ENCODE data around the gene ACLY. TPM values are rescaled to one million over a fixed set of nuclear protein-coding genes. Genes with fewer than 3 reads are reported as not detected.

The ACLY gene
- total RNA-seq, 1 experiment from 2014 or later = 279 TPM

DNA sequence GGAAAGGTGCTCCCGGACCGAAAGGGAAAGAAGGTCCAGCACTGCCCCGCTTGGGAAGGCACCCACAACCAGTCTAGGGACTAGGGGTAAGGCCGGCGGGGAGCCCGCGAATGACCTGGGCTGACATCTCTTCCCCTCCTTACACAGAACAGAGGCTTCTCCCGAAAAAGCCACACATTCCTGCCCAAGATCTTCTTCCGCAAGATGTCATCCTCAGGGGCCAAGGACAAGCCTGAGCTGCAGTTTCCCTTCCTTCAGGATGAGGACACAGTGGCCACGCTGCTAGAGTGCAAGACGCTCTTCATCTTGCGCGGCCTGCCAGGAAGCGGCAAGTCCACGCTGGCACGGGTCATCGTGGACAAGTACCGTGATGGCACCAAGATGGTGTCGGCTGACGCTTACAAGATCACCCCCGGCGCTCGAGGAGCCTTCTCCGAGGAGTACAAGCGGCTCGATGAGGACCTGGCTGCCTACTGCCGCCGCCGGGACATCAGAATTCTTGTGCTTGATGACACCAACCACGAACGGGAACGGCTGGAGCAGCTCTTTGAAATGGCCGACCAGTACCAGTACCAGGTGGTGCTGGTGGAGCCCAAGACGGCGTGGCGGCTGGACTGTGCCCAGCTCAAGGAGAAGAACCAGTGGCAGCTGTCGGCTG lies 49.3 kb upstream of the ACLY start:
- no peak overlapping the region for H2AK5ac ChIP-seq (ENCODE audit: insufficient read length, low read length)
- Mint-ChIP-seq H3K27ac (peak overlapping the region in 1 of 3 experiments; percentile 20; a peak in 3 of 7 replicates), H3K4me1 (peaks cover 17 to 25% of the 10 kb centered on the region in 2 experiments), H3K36me3 (ENCODE audit: insufficient read depth in 1 of 3, low read depth in 3 of 3) (peaks cover 21 to 45% (median 39%) of the 10 kb centered on the region in 3 experiments), H3K9me3 (no peaks in the 10 kb centered on the region), H3K4me3 (peak overlapping the region; percentile 76 to 80), H3K27me3 (ENCODE audit: low read depth) (peaks cover 1% of the 10 kb centered on the region; the same call in 1 of the 2 replicates)
- H3K27me3 ChIP-seq (ENCODE audit: insufficient read depth, low read length) = no peaks in the 10 kb centered on the region
- H3K4ac ChIP-seq (ENCODE audit: low read depth, low read length) = no peak overlapping the region
- H3K23me2 ChIP-seq (ENCODE audit: insufficient read length, low read depth, low read length, poor library complexity, severe bottlenecking) = peaks cover 12% of the 10 kb centered on the region
- no peaks in the 10 kb centered on the region for H3K79me2 ChIP-seq (ENCODE audit: insufficient read depth, low read length)
- H3K9ac ChIP-seq (ENCODE audit: extremely low read depth, insufficient read length, low read length) = no peak overlapping the region
- H3K56ac ChIP-seq (ENCODE audit: insufficient read length, low read depth, low read length) = no peak overlapping the region
- no peak overlapping the region for H3K23ac ChIP-seq (ENCODE audit: insufficient read length, low read depth, low read length)
- no peak overlapping the region for H2BK5ac ChIP-seq (ENCODE audit: insufficient read length, low read length)
- H4K91ac ChIP-seq (ENCODE audit: insufficient read length, low read depth, low read length) = no peak overlapping the region
- no peaks in the 10 kb centered on the region for H3K4me1 ChIP-seq (ENCODE audit: insufficient read depth, low read length)
- H3K18ac ChIP-seq (ENCODE audit: insufficient read length, low read depth, low read length) = no peak overlapping the region
- H4K20me1 ChIP-seq (ENCODE audit: control insufficient read depth, insufficient read depth, insufficient read length) = no peaks in the 10 kb centered on the region
- no peaks in the 10 kb centered on the region for H3K9me3 ChIP-seq (ENCODE audit: control insufficient read depth, low read depth, low read length)
- H2BK120ac ChIP-seq (ENCODE audit: low read depth, low read length, poor library complexity, severe bottlenecking) = no peak overlapping the region
- no CpG with 5 or more reads among the region's 37 CpGs for WGBS (ENCODE audit: extremely low coverage, insufficient read length, low lambda C conversion rate)
- no peak overlapping the region; the same call in 1 of the 2 replicates for H3K14ac ChIP-seq (ENCODE audit: insufficient read depth, low read length)
- no peak overlapping the region for H3T11ph ChIP-seq (ENCODE audit: low read length)
- no peak overlapping the region for H2BK15ac ChIP-seq (ENCODE audit: low read depth, low read length)
- no peak for DNase-seq
- no peak overlapping the region for H3K27ac ChIP-seq (ENCODE audit: insufficient read length, low read depth, low read length)
- H4K8ac ChIP-seq (replicated peaks; ENCODE audit: insufficient read length, low read depth, low read length) = no peak overlapping the region
- H2AFZ ChIP-seq (ENCODE audit: low read length) = no peak overlapping the region
- no peak overlapping the region for H2BK12ac ChIP-seq (ENCODE audit: insufficient read length, low read depth, low read length)
- TF ChIP-seq, protein P1, sequence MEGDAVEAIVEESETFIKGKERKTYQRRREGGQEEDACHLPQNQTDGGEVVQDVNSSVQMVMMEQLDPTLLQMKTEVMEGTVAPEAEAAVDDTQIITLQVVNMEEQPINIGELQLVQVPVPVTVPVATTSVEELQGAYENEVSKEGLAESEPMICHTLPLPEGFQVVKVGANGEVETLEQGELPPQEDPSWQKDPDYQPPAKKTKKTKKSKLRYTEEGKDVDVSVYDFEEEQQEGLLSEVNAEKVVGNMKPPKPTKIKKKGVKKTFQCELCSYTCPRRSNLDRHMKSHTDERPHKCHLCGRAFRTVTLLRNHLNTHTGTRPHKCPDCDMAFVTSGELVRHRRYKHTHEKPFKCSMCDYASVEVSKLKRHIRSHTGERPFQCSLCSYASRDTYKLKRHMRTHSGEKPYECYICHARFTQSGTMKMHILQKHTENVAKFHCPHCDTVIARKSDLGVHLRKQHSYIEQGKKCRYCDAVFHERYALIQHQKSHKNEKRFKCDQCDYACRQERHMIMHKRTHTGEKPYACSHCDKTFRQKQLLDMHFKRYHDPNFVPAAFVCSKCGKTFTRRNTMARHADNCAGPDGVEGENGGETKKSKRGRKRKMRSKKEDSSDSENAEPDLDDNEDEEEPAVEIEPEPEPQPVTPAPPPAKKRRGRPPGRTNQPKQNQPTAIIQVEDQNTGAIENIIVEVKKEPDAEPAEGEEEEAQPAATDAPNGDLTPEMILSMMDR (conservative IDR thresholded peaks at IDR 0.05) = no peak
- peak overlapping the region; percentile 91 for H3K4me2 ChIP-seq (ENCODE audit: insufficient read depth, insufficient read length, low read length)
- H3K79me1 ChIP-seq (ENCODE audit: insufficient read depth, low read depth, low read length, poor library complexity, severe bottlenecking) = no peaks in the 10 kb centered on the region
- no peak overlapping the region for H4K5ac ChIP-seq (ENCODE audit: insufficient read length, low read depth, low read length)
- H2BK20ac ChIP-seq (ENCODE audit: low read depth, low read length, poor library complexity, severe bottlenecking) = no peak overlapping the region

All from H9 (cell line).